Mammary epithelial cell (primary cell): Measurements from ENCODE around the gene ZNF786.

ENCODE experiments used
- CTCF ChIP-seq, 2 donors: IDR thresholded peaks in 1 of 2; conservative IDR thresholded peaks in 1 of 2; 2 replicates each; pipeline ENCODE4 v1.5.1; 2011 to 2012; ENCODE audit warnings: inconsistent platforms in 2 of 2, low read length in 2 of 2, mild to moderate bottlenecking in 2 of 2, control low read depth in 1 of 2, low read depth in 1 of 2; ENCODE audit not compliant: insufficient read depth in 1 of 2; ENCODE audit errors: extremely low read depth in 1 of 2
- EZH2 ChIP-seq: IDR thresholded peaks from 2 replicates; pipeline ENCODE4 v1.6.1; 2012; ENCODE audit warnings: low read length, inconsistent platforms, borderline replicate concordance

- no peak for TF ChIP-seq CTCF (conservative IDR thresholded peaks at IDR 0.05 in 1 of 2, IDR thresholded peaks at IDR 0.05 in 1 of 2; ENCODE audit: extremely low read depth in 1 of 2, insufficient read depth in 1 of 2, low read depth in 1 of 2, low read length in 2 of 2)
- TF ChIP-seq EZH2 = no peak
These were observed 45.6 kb upstream of the ZNF786 start for GRCh38 chr7:149136118-149136517.
